Glutamatergic neuron (in vitro differentiated cells): ENCODE measurements around the gene FGF3. TPM values are rescaled to one million over a fixed set of nuclear protein-coding genes. Genes with fewer than 3 reads are reported as not detected.

Source experiments
- DNase-seq: peaks from one replicate; pipeline ENCODE4 v3.0.0; 2022
- H3K27ac Mint-ChIP-seq: one replicate; pipeline ENCODE4 v1.8.0; 2020; ENCODE audit warnings: mild to moderate bottlenecking, mixed read lengths, inconsistent platforms; ENCODE audit not compliant: unreplicated experiment
- H3K27me3 Mint-ChIP-seq: one replicate; pipeline ENCODE4 v1.8.0; 2020; ENCODE audit warnings: mild to moderate bottlenecking, moderate library complexity, mixed read lengths, inconsistent platforms; ENCODE audit not compliant: unreplicated experiment
- H3K36me3 Mint-ChIP-seq: one replicate; pipeline ENCODE4 v1.8.0; 2020; ENCODE audit warnings: mild to moderate bottlenecking, mixed read lengths, inconsistent platforms; ENCODE audit not compliant: unreplicated experiment
- H3K4me1 Mint-ChIP-seq: one replicate; pipeline ENCODE4 v1.8.0; 2020; ENCODE audit warnings: mild to moderate bottlenecking, low read depth, mixed read lengths, inconsistent platforms; ENCODE audit not compliant: unreplicated experiment
- H3K4me3 Mint-ChIP-seq: one replicate; pipeline ENCODE4 v1.8.0; 2020; ENCODE audit warnings: mild to moderate bottlenecking, mixed read lengths, inconsistent platforms; ENCODE audit not compliant: unreplicated experiment
- H3K9me3 Mint-ChIP-seq: one replicate; pipeline ENCODE4 v1.8.0; 2020; ENCODE audit warnings: mild to moderate bottlenecking, moderate library complexity, mixed read lengths, inconsistent platforms; ENCODE audit not compliant: unreplicated experiment
- CTCF ChIP-seq: fragments of 200-600 bp; sonication (generic); IDR thresholded peaks from one replicate; pipeline ENCODE4 v1.5.0; 2021; ENCODE audit not compliant: partially characterized antibody, unreplicated experiment
- total RNA-seq: library from RNA; stranded (reverse); fragmentation: NEBNext Ultra II Directional; extraction: Animal tissue kit (Norgen Biotek cat#: 25700); gene quantifications from one replicate; pipeline ENCODE4 v1.2.1, GENCODE V29; 2021; ENCODE audit not compliant: unreplicated experiment

The FGF3 gene
- total RNA-seq, 1 donor from 2014 or later, result not detected

- no peaks in the 10 kb centered on the region for H3K36me3 Mint-ChIP-seq
- no peak overlapping the region for H3K4me3 Mint-ChIP-seq
- no peak for TF ChIP-seq CTCF
- H3K27ac Mint-ChIP-seq, result no peak overlapping the region
- H3K9me3 Mint-ChIP-seq, result peaks cover 2% of the 10 kb centered on the region
- H3K27me3 Mint-ChIP-seq, result peaks cover 4% of the 10 kb centered on the region
- no peak for DNase-seq
- no peaks in the 10 kb centered on the region for H3K4me1 Mint-ChIP-seq
These were observed 15.9 kb upstream of the FGF3 start for GRCh38 chr11:69834811-69835800.

GRCh38 chr11:69834251-69834650 lies 15.0 kb upstream of the FGF3 start:
- Mint-ChIP-seq H3K27ac (no peak overlapping the region), H3K27me3 (peaks cover 4% of the 10 kb centered on the region), H3K36me3 (no peaks in the 10 kb centered on the region), H3K4me1 (no peaks in the 10 kb centered on the region), H3K4me3 (no peak overlapping the region), H3K9me3 (peaks cover 2% of the 10 kb centered on the region)
- no peak for TF ChIP-seq CTCF
- DNase-seq, result no peak

- DNase-seq, result no peak
- Mint-ChIP-seq H3K4me1 (no peaks in the 10 kb centered on the region), H3K9me3 (peaks cover 2% of the 10 kb centered on the region), H3K4me3 (no peak overlapping the region), H3K36me3 (no peaks in the 10 kb centered on the region), H3K27me3 (peaks cover 4% of the 10 kb centered on the region), H3K27ac (no peak overlapping the region)
- TF ChIP-seq CTCF, result no peak
These were observed 13.6 kb upstream of the FGF3 start for GRCh38 chr11:69832561-69833413.

- no peak overlapping the region for H3K27ac Mint-ChIP-seq
- peaks cover 2% of the 10 kb centered on the region for H3K9me3 Mint-ChIP-seq
- no peak for DNase-seq
- H3K4me3 Mint-ChIP-seq, result no peak overlapping the region
- H3K4me1 Mint-ChIP-seq, result no peaks in the 10 kb centered on the region
- TF ChIP-seq CTCF, result no peak
- H3K36me3 Mint-ChIP-seq, result no peaks in the 10 kb centered on the region
- H3K27me3 Mint-ChIP-seq, result peaks cover 4% of the 10 kb centered on the region
These were observed 12.8 kb upstream of the FGF3 start for GRCh38 chr11:69831985-69832384.
